ENCODE measurements around the gene SIK2. TPM values are rescaled to one million over a fixed set of nuclear protein-coding genes. Genes with fewer than 3 reads are reported as not detected.

SIK2 gene
- total and polyA plus RNA-seq, 2 donors (not counting 3 experiments of a cell fraction or from before 2014, with no cell fraction given), result 14.6 to 17.1 TPM

DNA sequence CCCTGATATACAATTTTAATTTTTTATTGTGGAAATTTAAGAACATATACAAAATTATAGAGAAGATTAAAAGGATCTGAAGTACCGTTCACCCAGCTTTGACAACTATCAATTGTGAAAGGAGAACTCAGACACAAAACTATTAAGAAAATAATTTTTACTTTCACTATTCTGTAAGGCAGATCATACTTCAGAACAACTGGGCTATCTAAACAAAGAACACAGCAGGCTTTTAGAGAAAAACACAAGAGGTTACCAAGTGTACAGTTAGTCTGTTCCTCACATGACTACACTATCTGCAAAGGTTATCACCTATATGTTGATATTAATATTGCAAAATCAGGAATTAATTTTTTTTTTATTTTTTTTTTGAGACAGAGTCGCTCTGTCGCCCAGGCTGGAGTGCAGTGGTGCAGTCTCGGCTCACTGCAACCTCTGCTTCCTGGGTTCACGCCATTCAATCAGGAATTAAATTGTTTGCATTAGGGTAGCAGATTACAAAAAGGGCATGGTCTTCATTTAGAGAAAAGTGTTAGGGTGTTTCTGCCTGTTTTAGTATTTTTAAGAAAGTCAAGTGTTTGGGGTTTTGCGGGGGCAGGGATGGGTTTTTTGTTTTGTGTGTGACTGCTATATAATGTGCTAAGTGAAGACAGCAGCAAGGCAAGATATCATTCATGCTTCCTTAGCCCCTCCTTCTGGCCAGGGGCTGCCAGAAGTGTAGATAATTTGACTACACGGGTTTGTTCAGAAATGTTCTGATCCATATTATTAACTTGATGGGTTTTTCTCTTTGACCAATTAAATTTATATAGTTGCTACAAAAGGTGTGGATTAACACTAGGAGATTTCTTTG is 27.6 kb upstream of the SIK2 start:
- no peak overlapping the region for H3K9ac ChIP-seq (replicated peaks; ENCODE audit: extremely low read depth, insufficient read depth, low read length)
- POLR2A ChIA-PET, result no interaction called here

More for the DNA sequence above, 27.6 kb upstream of the SIK2 start:
- H3K9me1 ChIP-seq (replicated peaks; ENCODE audit: control insufficient read depth, extremely low read depth, insufficient read depth, low read length), result no peaks in the 10 kb centered on the region
- no TSS peak for BruUV-seq (replicated peaks)
- no peak for TF ChIP-seq GATA2 (IDR thresholded peaks at IDR 0.05; ENCODE audit: insufficient read depth, insufficient read length, low read depth, low read length)
- TF ChIP-seq JUN (IDR thresholded peaks at IDR 0.05; ENCODE audit: borderline replicate concordance, insufficient read depth, insufficient read length, low read depth), result no peak
- TF ChIP-seq, protein P1, sequence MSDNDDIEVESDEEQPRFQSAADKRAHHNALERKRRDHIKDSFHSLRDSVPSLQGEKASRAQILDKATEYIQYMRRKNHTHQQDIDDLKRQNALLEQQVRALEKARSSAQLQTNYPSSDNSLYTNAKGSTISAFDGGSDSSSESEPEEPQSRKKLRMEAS (IDR thresholded peaks at IDR 0.05; ENCODE audit: insufficient read depth, insufficient read length), result no peak
- no peak for TF ChIP-seq POLR2AphosphoS5 (IDR thresholded peaks at IDR 0.05; ENCODE audit: insufficient read depth, low read depth, low read length)
- no peak for TF ChIP-seq MYC (IDR thresholded peaks at IDR 0.05; ENCODE audit: low read depth, low read length)
- no peak for TF ChIP-seq POLR2A (IDR thresholded peaks at IDR 0.05; ENCODE audit: low read depth, low read length)
- no peak for TF ChIP-seq FOS (IDR thresholded peaks at IDR 0.05; ENCODE audit: borderline replicate concordance, insufficient read depth, low read length)
- TF ChIP-seq EZH2 (IDR thresholded peaks at IDR 0.05; ENCODE audit: borderline replicate concordance, low read depth, low read length, severe bottlenecking), result no peak
- no peak for TF ChIP-seq CTCF (IDR thresholded peaks at IDR 0.05; ENCODE audit: extremely low read depth in 1 of 2, insufficient read depth in 1 of 2, low read depth in 1 of 2, low read length in 2 of 2)
- H3K27me3 ChIP-seq (ENCODE audit: control insufficient read depth in 2 of 2, insufficient read depth in 2 of 2, low read length in 2 of 2), result no peaks in the 10 kb centered on the region
- peaks cover 5% of the 10 kb centered on the region for H3K4me1 ChIP-seq (ENCODE audit: control insufficient read depth, extremely low read depth, insufficient read depth, low read length)
- no peak overlapping the region for H3K27ac ChIP-seq (ENCODE audit: insufficient read depth, low read depth, low read length)
- CTCF ChIA-PET, result interaction anchor here (1.0 kb wide), 1 partner anchor 203 kb away, joined by 3 read pairs; no protein-coding TSS in a partner anchor
- no peaks in the 10 kb centered on the region for H3K36me3 ChIP-seq (ENCODE audit: control insufficient read depth in 2 of 2, extremely low read depth in 1 of 2, insufficient read depth in 2 of 2, low read length in 2 of 2)
- FAIRE-seq, result no peak
- H3K79me2 ChIP-seq (ENCODE audit: control insufficient read depth, insufficient read depth, low read length), result no peaks in the 10 kb centered on the region
- intact Hi-C loops (cut with micrococcal nuclease), result no loop called here
- dilution Hi-C loops (cut with MboI; ENCODE audit: extremely low pct_ligation_motif_present, low sequenced_read_pairs), result no loop called here
- no peak for DNase-seq (ENCODE audit: low read depth, low spot score)
- H3K4me2 ChIP-seq (ENCODE audit: insufficient read depth, low read length), result no peak overlapping the region
- no peaks in the 10 kb centered on the region for H4K20me1 ChIP-seq (replicated peaks; ENCODE audit: control insufficient read depth, extremely low read depth, insufficient read depth, low read length)
- no peaks in the 10 kb centered on the region for H3K9me3 ChIP-seq (replicated peaks; ENCODE audit: control insufficient read depth, insufficient read depth, low read length)
- H2AFZ ChIP-seq (ENCODE audit: low read depth, low read length), result no peak overlapping the region
- H3K4me3 ChIP-seq (replicated peaks in 1 of 3; ENCODE audit: insufficient read depth in 1 of 3, low read depth in 1 of 3, low read length in 3 of 3), result no peak overlapping the region
